AG10803 (cell line): ENCODE data around the gene TNFRSF11A.

Experiments used
- DNase-seq: peaks from one replicate; pipeline ENCODE4 v3.0.0; 2010; ENCODE audit warnings: low read depth
- H3K4me3 ChIP-seq: 2 replicates; pipeline ENCODE4 v1.5.1; 2011; ENCODE audit warnings: mild to moderate bottlenecking, low read length, control low read depth
- TF ChIP-seq, protein P1 (sequence below): conservative IDR thresholded peaks from 2 replicates; pipeline ENCODE4 v1.5.1; 2011; ENCODE audit warnings: mild to moderate bottlenecking, low read length, control low read depth, inconsistent platforms

The TNFRSF11A gene

DNA sequence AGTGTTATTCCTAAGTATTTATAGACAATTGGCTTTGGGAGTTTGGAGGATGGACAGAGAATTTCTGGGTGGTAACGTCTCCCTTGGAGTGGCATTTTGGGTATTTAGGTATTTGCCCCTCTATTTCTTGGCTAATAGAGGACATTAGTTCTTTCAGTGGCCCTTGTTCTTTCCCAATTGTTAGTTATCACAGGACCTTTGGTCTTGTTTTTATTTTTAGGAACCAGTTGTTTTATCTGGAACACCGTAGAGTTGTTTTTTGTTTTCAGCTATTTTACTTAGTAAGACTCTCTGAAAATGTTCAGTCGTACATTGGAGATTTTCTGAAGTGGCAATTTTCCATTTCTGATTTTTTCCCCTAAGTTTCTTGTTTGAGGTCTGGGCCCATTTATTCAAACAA is 40.5 kb upstream of the TNFRSF11A start:
- TF ChIP-seq, protein P1, sequence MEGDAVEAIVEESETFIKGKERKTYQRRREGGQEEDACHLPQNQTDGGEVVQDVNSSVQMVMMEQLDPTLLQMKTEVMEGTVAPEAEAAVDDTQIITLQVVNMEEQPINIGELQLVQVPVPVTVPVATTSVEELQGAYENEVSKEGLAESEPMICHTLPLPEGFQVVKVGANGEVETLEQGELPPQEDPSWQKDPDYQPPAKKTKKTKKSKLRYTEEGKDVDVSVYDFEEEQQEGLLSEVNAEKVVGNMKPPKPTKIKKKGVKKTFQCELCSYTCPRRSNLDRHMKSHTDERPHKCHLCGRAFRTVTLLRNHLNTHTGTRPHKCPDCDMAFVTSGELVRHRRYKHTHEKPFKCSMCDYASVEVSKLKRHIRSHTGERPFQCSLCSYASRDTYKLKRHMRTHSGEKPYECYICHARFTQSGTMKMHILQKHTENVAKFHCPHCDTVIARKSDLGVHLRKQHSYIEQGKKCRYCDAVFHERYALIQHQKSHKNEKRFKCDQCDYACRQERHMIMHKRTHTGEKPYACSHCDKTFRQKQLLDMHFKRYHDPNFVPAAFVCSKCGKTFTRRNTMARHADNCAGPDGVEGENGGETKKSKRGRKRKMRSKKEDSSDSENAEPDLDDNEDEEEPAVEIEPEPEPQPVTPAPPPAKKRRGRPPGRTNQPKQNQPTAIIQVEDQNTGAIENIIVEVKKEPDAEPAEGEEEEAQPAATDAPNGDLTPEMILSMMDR: no peak
- no peak overlapping the region for H3K4me3 ChIP-seq
- DNase-seq: no peak

DNA sequence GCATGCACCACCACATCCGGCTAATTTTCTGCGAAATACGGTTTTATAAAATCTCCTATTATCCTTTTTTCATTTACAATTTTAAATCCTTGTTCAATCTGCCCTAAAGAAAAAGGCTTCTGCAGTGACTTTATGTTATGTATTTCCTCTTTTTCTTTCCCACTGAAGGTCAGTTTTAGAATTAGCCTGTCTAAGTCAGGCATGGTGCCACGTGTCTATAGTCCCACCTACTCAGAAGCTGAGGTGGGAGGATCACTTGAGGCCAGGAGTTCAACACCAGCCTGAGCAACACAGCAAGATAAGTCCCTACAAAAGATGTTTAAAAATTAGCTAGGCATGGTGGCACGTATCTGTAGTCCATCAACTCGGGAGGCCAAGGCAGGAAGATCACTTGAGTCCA is 39.8 kb upstream of the TNFRSF11A start:
- DNase-seq: no peak
- TF ChIP-seq, protein P1: no peak
- no peak overlapping the region for H3K4me3 ChIP-seq

DNA sequence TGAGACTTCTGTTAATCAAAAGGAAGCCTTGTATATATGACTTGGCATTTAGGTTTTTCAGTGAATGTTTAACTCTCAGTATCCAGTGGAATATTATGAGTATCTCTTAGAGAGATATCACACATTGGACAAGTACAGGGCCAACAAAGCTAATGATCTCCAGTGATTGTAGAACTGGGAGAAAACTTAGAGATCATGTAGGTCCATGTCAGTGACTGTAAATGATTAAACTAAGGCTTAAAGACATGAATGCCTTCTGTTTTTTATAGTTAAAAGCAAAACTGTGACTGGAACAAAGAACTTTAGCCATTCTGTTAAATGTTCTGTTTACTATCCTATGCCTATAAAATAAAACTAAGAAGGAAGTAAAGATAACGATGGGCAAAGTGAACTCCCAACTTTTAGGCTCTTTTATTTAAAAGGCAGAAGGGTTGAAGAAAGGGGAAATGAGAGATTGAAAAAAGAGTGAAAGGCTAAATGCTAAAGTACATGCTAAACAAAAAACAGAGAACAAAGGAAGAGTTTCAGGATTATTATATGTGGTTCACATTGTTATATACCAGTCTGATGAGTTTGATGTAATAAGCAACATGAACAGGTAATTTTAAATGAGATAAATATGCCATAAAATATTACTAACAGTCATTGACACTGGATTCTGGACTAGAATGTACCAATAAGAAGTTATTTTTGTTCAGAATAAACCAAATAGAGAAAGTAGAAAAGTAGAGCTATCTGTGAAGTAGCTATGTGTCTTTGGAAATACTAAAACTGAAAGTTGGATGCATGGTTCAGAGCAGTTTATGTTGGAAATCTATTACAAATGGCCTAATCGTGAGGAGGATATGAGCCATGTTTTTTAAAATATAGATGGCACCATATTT is 37.1 kb upstream of the TNFRSF11A start:
- H3K4me3 ChIP-seq: no peak overlapping the region
- DNase-seq: no peak
- TF ChIP-seq, protein P1: no peak

DNA sequence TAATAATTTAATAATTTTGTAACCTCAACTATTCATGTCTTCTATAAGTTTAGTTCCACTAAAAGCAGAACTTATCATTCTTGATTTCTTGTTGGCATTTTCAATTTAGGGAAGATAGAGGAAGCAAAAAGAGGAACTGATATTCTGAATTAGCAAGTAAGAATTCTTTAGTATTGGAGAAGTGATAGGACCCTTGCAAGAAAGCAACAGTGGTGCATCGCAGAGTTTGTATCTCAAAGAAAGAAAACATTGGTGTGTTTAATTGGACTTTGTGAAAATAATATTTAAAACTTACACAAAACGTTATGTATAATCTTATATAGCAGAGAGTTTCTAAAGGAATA is 36.5 kb upstream of the TNFRSF11A start:
- TF ChIP-seq, protein P1: no peak
- DNase-seq: no peak

DNA sequence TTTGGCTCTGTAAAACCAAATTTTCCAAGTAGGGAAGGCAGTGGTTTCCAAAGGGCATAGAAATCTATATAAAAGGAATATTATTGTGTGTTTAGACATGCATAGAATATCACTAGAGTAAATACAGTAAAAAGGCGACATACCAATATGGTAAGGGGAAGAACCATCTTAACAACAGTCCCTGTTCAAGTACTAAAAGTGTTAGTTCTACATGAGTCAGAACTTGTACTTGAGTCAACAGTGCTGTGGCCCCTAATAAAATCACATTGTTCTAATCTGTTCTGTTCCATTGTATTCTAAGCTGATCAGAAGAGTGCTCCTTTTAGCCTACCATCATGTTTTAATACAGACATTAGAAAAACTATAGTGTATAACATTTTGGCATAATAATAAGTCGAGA is 36.1 kb upstream of the TNFRSF11A start:
- TF ChIP-seq, protein P1: no peak
- no peak overlapping the region for H3K4me3 ChIP-seq
- no peak for DNase-seq

More for the DNA sequence above, 36.5 kb upstream of the TNFRSF11A start:
- no peak overlapping the region for H3K4me3 ChIP-seq

DNA sequence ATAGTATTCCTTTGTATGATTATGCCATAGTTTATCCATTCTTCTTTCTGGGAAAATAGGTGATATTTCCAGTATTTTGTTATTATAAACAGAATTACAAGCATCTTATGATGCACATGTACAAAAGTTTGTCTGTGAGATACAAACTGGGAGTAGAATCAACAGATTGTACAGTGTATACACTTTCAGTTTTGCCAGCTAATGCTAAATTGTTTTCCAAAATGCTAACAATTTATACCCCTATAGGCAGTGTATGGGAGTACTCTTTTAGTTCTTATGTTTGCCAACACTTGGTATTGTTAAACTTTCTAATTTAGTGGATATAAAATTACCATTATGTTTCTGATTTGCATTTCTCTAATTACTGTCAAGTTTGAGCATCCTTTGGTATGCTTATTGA is 31.0 kb upstream of the TNFRSF11A start:
- no peak for DNase-seq
- TF ChIP-seq, protein P1: no peak
- no peak overlapping the region for H3K4me3 ChIP-seq

DNA sequence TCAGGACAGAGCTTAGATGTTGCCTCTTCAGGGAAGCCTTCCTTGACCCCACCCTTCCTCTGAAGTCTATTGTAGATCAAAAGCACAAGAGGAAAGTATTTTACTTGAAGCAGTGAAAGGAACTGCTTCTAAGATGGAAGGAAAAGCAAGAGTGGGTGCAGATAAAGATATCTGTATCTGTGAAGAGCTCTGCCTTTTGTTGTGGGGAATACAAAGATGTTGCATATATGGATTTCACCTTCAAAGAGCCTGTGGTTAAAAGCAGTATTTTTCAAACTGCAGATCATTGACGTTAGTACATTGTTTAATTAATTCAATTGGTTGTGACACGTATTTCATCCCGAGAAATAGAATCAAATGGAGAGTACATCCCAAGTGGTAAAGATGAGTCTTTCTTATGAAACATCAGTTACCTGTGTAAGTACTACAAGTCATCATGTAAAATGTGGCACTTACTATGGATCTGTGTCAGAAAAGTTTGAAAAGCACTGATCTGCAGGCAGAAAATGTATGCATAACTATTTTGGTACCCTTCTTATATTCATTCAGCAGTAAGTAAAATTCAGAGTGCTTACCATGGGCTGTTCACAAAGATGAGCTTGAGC is 24.6 kb upstream of the TNFRSF11A start:
- no peak for DNase-seq
- TF ChIP-seq, protein P1: no peak
- H3K4me3 ChIP-seq: no peak overlapping the region
